GM19238 (cell line): Measurements from ENCODE around the gene URI1.

Experiments
- DNase-seq: peaks from one replicate; pipeline ENCODE4 v3.0.0; 2011; ENCODE audit warnings: low spot score; ENCODE audit not compliant: insufficient read length

The URI1 gene

DNA sequence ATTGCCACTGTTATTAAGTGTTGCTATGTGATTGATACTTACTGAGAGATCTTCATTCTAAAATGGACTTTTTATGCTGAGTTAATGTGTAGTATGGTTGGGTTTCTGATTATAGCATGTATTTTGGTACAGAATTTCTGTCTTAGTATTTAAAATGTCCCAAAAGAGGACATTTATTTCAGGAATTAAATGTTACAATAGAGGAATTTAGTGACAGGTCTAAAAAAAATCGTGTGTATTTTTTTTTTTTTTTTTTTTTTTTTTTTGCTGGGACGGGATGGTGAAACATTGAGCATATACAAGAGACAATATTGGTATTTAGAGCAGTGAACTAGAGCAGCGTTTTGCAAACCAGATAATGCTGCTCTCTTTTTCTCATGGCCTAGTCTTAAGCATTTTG is 27.9 kb downstream of the URI1 start:
- DNase-seq = no peak

DNA sequence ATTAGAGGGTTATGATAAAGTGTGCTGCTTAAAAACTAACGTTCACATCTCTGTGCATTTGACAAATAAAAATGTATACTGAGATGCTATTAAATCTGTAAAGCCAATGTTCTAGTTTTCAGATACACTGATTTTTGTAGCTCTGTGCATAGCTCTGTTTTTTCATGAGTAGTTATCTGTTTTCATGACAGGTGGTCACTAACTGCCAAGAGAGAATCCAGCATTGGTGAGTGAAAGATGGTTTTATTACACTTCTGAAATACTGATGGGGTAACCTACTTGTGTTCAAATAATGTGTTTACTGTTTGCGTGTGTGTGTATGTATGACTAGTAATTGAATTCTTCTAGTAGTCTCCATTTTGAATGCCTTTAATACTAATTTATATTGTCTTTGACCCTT is 29.0 kb downstream of the URI1 start:
- DNase-seq = no peak

DNA sequence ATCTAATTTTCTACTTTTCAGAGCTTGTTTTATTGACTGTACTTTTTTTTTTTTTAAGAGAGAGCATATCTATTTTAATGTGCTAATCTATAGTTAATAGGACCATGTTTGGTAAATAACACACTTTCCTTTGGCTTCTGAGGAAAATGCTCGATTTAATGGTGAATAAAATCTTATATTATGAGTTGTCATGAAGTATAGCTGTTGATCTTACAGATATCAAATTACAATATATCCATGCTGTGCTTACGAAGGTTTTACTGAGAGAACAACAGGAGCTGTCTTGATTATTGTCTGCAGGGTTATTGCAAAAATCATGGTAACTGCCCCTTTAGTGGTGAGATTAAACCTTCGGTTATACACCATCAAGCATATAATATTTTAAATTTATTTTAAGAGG is 29.6 kb downstream of the URI1 start:
- DNase-seq = no peak

DNA sequence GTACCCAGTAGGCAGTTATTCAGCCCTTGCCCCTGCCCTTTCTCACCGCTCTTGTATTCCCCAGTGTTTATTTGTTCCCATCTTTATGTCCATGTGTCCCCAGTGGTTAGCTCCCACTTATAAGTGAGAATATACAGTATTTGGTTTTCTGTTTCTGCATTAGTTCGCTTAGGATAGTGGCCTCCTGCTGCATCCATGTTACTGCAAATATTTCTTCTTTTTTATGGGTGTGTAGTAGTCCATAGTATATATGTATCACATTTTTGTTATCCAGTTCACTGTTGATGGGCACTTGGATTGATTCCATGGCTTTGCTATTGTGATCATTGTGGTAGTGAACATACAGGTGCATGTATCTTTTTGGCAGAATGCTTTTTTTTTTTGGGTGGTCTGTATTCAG is 32.7 kb downstream of the URI1 start:
- DNase-seq = no peak

DNA sequence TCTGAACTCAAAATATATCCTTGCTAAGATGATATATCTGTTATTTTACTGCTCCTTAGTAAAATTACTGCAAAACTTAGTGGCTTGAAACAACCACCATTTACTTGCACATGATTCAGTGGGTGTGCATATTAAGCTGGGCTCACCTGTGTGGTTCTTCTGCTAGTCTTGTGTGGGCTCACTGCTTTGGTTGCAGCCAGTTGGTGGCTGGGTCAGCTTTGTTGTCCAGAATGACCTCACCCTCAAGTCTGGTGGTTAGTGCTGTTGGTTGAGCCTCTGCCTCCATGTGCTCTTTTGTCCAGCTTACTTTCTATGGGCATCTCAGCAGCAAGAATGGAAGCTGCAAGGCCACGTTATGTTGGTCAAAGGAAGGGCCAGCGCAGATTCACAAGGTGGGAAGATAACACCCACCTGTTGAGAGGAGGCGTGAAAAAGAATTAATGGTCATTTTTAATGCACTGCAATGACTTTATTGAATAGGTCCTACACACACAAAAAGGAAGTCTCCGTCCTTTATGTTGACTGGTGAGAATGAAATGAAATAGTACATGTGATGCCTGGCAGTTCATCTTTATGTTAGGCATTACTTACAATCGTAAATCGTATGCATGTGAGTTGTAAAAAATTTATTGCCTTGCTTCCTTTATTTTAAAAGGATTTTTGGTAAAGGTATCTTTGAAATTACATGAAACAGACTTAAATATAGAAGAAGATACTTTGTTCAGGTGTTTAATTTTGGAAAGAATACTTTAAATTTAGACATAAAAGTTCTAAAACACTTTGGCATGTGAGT is 34.3 kb downstream of the URI1 start:
- DNase-seq = no peak

DNA sequence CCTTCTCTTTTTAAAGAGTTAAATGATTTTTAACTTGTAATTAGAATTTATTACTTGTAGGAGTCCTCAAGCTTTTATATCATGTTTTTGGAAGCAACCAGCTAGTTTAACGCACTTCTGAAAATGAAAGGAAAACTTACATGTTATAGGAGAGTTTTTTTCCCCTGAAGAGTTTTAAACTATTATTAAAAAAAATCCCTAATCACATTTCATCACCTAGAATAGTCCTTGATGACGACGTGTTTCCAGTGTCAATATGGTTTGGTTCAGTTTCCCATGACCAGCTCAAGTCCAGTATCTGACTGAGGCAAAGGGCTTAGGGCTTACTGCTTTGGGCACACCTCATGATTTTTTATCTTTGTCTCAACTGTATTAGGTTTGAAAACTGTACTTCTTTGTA is 36.0 kb downstream of the URI1 start:
- no peak for DNase-seq

DNA sequence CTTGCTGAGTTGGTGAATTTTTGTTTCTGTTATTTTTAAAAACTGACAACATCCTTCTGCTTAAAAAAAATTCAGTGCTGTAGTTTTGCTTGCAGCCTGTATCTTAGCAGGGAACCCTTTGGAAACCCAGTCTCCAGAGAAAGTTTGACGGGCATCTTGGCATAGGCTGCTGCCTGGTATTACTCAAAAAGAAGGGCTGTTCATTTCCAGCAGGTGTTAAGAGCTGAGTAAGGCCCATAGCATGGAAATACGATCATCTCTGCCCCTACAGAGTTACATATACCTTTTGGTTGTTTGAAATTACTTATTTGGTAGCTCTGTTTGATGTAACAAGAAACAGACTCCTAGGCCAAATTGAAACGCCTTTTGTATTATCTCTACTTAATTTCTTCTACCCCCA is 41.5 kb downstream of the URI1 start:
- DNase-seq = no peak

DNA sequence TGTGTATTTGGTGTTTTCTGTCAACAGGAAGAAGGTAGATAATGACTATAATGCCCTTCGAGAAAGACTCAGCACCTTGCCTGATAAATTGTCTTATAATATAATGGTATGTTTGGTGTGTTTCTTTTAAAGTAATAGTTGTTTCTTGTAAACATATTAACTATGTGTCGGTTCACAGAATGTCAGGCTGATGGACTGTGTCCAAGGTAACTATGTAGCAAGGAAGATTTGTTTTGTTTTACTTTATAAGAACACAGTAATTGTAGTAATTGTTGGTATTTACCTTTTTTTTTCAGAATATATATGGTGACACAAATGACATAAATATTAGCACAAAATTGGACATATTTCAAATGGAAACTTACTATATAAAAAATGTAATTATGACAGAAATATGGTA is 43.2 kb downstream of the URI1 start:
- no peak for DNase-seq

DNA sequence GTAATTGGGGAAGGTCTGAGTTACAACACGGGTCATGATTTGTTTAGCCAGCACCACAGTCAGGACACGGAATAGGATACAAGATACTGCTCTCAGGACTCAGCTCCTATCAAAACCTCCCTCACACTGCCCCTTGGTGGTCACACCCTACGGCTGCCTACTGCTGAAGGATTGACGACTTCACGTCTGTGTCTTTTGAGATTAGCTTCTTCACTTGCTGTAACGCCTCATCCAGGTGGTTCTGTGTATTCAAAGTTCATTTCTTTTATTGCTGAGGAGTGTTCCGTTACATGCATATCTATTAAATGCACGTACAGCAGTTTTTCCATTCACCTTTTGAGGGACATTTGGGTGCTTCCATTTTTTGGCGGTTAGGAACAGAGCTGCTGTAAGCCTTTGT is 46.3 kb downstream of the URI1 start:
- DNase-seq = no peak

DNA sequence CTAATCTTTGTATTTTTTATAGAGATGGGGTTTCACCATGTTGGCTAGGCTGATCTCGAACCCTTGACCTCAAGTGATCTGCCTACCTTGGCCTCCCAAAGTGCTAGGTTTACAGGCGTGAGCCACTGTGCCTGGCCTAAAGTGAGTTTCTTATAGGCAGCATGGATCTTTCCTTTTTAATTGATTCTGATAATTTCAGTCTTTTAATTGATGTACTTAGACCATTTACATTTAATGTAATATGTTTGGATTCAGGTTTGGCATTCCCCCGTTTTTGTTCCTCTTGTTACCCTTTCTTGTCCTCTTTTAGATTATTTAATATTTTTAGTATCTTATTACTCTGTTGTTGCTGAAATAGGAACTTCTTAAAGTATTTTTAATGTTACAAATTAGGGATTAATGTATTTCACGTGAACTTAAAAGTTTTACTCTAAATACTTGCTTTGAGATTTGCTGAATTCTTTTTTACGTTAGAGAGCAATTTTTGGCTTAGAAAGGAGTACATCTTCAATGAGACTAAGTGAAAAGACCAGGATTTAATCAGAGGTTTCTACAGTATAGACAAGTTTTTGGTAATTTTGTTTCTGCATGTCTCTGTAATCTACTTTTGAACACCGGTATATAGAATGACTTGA is 50.3 kb downstream of the URI1 start:
- no peak for DNase-seq

DNA sequence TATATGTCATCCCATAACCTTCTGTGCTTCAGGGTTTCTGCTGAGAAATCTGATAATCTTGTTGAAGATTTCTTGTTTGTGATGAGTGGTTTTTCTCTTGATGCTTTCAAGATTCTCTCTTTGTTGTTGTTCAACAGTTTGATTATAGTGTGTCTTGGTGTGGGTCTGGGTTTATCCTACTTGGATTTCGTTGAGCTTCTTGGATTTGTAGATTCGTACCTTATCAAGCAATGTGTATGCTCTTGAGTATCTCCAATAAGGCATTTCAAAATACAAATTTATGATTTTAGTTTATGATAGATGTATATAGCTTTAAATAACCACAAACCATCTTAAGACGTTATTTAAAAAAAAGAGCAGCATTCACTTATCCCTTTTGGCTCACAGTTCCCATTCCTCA is 57.5 kb downstream of the URI1 start:
- DNase-seq = no peak

DNA sequence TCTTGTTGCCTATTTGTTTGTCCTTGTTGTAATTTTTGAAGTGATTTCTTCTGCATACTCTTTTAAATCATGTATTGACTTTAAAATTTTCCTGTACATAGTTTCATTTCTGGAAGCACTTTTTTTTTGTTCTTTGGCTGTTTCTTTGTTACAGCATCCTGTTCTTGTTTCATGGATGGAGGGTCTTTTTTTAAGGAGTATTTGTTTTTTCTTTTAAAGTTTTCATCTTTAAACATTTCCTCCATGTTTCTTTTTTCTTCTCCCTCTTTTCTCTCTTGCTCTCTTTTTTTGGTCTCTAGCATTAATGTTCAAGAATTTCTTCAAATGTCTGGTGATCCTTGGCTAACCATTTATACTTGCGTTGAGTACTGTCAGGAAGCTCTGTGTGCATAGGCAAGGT is 58.8 kb downstream of the URI1 start:
- no peak for DNase-seq

DNA sequence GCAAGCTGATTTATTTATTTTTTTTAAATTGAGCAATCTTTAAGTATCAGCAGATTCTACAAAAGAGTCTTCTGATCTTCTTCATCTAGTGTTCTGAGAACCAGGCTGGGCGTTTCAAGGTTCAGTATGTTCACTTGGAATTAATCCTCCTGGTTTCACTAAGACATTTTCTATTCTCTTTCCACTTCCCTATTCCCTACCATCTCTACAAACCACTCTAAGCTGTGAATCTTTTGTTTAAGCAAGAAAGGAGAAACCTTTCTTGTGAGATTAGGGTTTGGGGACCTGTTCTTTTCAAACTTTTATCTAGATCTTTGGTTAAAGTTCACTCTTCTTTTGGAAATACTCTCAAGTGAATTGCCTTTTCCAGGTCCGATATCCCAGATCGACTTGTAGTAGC is 59.3 kb downstream of the URI1 start:
- DNase-seq = no peak

DNA sequence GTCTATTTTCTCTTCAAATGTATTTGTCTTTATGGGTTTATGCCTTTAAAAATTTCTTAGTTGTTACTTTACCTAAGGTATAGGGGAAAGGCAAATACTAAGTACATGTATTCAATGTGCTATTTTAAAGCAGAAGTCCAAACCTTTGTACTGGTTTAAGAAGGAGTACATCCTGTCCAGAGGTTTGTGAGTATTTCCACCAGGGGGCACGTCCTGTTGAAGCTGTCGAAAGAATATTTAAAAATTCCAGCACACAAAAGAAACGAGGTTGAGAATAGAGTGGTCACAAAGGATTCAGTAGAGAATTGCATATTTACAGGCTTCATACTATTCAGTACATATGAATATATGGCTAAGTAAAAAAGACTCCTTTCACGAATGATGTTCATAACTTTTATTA is 59.8 kb downstream of the URI1 start:
- DNase-seq = no peak

DNA sequence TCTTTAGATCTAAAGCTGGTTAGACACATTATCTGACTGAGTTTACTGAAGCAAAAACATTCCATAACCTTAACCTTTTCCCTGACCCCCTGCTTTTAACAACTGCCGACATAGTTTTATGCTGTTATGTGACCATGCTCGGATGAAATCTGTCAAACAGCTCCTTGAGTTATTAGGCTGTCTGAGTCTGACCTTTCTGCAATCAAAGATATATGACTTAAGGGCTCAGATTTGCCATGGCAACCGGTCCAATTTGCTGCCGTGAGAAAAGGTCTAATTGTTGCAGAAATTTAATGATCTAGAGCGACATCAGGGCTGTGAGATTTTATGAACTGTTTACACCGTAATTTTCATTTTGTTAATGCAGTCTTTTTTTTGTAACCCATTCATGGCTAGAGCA is 61.8 kb downstream of the URI1 start:
- no peak for DNase-seq

DNA sequence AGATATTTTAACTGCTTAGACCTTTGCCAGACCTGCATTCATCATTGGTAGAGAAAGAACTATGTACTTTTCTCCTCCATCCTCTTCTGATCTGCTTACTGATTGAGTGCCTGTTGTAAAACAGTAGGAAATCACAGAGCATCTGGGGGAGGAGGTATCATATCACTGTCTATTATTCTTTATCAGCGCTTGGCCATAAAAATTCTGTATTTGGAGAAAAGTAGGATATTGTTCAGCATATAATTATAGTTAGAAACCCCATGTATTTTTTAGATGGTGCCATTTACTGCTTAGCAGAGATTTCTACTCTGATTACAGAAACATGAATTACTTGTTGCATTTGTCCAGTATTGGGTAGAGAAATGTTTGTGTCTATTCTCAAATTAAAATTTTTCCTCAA is 62.4 kb downstream of the URI1 start:
- no peak for DNase-seq

DNA sequence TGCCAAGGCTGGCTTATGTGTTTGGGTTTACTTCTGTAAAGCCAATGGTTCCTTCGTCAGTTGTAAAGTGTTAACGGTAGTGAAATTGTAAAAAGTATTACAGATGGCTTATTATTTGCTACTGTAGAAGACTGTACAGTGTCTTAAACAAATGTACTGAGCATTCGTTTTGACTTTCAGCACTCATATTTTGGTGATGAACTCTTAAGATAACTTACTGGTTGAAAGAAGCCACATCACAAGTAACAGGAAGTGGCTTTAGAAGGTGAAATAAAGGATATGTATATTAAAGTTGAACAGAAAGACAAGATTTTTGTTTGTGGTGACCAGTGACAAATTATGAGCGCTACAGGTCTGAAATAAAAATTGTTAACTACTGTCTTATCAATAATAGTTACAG is 64.2 kb downstream of the URI1 start:
- DNase-seq = no peak

DNA sequence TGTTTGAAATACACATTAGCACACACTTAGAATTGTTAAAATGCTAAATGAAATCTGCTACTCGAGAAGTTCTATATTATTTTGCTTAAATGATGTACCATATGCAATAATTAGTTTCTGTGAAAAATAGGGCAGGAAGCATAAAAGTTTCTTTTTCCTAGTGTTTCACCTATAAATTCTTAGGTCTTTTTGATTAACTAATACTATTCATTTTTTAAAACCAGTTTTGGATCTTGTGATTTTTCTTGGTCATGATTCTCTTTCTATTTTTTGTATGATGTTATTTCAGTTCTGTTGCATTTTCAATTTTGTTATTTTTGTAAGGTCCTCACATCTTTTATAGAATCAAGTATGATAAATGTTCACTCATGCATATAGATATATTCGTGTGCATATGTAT is 66.1 kb downstream of the URI1 start:
- DNase-seq = no peak

DNA sequence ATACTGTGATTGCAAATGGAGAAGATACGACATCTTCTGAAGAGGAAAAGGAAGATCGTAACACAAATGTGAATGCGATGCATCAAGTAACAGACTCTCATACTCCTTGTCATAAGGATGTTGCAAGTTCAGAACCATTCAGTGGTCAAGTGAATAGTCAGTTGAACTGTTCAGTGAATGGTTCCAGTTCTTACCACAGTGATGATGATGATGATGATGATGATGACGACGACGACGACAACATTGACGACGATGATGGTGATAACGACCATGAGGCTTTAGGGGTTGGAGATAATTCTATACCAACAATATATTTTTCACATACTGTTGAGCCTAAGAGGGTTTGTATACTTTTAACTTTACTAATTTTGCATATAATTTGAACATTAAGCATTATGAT is 67.0 kb downstream of the URI1 start:
- no peak for DNase-seq

DNA sequence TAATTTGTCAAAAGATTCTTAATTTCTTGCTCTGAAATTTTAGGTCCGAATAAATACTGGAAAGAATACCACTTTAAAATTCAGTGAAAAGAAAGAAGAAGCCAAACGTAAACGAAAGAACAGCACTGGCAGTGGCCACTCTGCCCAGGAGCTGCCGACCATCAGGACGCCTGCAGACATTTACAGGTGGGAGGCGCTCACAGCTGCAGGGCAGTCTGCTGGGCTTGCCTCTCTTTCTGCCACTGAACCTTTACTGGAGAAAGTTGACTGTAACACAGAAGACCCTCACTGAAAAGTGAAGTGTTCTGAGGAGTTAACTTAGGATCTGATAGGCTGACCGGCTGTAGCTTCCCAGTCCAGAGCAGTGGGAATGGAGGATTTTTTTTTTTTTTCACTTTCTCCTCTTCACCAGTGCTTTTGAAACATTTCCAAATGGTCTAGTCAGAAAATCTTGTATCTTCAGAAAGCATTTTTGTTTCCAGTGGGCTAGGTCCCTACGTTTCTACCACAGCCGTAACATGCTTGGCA is 69.1 kb downstream of the URI1 start:
- no peak for DNase-seq

DNA sequence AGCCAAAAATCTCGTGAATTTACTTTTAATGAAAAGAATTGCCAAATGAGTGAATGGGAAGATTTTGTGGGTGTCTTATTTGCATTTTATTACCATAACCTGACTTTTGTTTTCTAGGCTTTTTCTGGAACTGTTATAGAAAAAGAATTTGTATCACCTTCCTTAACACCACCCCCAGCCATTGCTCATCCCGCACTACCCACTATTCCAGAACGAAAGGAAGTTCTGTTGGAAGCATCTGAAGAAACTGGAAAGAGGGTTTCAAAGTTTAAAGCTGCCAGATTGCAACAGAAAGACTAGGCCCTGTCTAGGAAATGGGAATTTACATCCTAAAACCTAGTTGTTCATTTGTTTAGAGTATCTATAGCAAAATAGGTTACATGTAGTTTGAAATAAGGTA is 72.7 kb downstream of the URI1 start:
- no peak for DNase-seq

DNA sequence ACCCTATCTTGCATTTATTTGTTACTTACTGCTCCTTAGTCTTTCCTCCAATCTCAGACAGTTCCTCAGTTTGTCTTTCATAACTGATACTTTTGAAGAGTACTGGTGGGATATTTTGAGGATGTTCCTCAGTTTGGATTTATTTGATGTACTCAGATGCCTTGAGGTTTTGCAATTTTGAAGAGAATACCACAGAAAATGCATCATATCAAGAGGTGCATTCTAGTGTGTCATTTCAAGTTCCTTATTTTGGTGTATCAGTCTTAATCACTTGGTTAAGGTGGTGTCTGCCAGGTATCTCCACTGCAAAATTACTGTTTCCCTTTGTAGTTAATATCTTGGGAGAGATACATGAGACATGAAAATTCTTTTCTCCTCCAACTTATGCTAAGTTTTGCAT is 75.1 kb downstream of the URI1 start:
- DNase-seq = no peak

DNA sequence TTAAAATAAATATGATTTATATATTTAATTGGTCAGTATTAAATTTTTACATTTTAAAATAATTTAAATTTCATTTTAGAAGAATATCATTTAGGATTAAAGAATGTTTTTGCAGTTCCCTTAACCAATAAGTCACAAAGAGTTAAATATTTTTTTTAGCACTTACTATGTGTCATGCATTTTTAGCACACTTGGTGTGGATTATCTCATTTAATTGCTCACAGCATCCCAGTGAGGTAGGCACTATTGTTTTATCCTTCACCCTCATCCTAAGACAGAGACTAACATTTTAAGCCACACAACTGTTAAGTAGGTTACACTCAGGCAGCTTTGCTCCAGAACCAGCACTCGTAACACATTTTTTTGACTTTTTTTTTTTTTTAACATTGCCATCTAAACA is 78.2 kb downstream of the URI1 start:
- no peak for DNase-seq
